GM11168 (cell line): ENCODE results near the gene NTM.

Experiments
- in situ Hi-C: fragments of 300-500 bp; cut with MboI; formaldehyde crosslinking; loops from one replicate; pipeline ENCODE4 v1.12.0; 2022; ENCODE audit warnings: low sequenced_read_pairs; ENCODE audit not compliant: unreplicated experiment

The NTM gene

DNA sequence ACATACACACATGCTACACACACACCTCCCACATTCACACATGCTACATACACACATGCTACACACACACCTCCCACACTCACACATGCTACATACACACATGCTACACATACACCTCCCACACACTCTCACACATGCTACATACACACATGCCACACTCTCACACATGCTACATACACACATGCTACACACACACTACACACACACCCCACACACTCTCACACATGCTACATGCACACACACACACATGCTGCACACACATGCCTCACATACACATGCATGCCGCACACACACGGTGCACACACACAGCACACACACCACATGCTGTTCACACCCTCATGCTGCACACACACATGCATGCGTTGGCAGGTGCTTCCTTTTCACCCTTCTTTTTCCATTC, 495.4 kb downstream of the NTM start:
- in situ Hi-C loops: loop anchor here (25.0 kb wide), 1 partner anchor 171 kb away; no protein-coding TSS in a partner anchor

DNA sequence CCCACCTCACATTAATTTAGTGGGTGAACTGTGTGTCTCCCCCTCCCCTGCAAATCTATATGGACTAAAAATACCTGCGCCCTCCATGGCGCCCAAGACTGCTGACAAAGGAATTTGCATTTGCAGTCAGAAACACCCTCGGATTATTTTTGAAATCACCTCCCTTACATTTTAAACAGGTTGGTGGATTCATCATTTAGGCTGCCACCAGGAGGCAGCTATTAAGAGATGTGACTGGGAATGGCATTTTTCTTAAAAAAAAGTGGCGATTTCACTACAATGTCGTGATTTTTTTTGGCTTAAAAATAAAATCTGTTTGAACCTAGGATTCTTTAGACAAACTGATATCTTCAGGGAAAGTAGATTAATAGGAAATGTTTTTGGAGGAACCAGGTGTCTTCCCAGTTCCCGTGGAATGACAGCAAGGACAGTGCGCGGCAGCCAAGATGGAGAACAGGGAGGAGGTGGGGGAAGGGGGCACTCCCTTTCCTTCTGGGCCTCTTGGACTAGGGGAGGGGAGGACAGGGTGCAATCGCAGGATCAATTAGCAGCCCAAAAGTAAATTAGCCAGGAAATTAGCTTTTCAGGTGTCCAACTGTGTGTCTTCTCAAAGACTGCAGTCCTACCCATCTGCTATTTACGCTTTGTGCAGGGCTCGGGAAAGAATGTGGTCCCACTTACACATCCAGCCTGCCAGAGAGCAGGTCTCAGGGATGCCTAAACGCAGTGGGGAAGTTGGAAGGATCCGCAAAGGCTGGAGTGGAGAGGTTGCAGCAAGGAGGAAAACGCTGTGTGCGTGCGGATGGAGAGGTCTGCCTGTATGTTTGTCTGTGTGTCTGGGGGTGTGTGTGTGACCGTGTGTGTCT, 496.4 kb downstream of the NTM start:
- in situ Hi-C loops: loop anchor here (25.0 kb wide), 1 partner anchor 171 kb away; no protein-coding TSS in a partner anchor

DNA sequence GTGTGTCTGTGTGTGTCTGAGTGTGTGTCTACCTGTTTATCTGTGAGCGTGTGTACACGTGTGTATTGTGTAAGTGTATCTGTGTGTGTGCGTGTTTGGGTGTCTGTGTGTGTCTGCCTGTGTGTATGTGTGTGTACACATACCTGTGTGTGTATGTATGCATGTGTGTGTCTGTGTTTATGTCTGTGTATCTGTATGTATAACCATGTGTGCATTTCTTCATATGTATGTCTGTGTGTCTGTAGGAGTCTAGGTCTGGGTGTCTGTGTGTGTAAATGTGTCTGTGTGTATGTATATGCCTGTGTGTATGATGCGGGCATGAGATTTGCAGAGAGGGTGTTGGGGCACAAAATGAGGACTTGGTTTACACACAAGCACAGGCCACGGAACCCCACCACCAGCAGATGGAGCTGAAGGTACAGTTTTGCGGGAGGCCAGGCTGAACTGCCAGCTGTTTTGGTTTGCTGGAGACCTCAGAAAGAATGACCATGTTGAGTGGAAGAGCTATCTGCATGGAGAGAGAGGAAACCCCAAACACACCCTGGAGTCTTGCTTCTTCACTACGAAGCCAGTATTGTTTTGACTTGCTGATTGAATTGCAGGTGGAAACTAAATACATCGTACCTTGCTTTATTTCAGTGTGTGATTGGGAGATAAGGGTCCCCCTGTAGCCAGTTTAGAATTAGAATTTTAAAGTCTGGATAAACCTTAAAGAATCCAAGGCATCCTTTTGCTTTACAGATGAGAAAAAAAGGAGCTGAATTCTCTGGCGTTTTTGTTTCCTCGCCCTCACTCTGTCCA, 497.2 kb downstream of the NTM start:
- in situ Hi-C loops: loop anchor here (25.0 kb wide), 1 partner anchor 170 kb away; no protein-coding TSS in a partner anchor

DNA sequence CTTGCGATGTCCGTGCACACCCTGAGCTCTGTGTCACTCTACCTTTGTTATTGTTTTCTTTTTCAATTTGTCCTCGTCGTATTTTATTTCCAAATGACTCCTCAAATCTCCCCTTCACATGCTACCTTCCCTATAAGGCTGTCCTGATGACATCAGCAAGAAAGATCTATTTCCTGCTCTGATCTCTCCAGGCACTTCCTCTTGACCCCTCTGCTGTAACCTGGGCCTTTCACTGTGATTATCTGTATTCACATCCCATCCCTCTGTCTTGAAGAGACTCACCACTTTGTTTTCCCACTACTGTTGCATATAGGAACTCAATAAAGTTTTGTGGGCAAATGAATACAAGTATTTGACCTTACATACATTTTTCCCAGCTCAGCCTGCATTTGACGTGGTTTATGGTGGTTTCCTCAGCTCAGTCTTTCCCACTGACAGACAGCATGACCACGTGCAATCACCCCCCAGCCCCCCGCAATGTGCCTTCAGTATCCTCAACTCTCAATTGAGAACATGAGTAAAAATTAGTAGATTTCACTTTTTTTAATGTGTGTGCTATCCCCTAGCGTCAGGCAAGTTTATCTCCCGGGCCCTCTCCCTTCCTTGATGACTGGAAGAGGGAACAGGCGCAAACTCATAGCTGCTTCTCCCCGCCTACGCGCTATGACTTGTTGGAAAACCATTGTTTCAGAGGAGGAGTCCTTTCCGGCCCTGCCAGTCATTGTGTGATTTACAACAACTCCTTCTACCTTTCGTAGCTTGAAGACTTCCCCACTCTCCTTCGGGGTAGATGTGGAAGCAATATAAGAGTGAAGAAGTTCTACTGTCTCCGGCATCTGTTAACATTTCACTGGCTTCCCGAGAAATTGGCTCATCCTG, 498.5 kb downstream of the NTM start:
- in situ Hi-C loops: loop anchor here (25.0 kb wide), 1 partner anchor 168 kb away; no protein-coding TSS in a partner anchor

DNA sequence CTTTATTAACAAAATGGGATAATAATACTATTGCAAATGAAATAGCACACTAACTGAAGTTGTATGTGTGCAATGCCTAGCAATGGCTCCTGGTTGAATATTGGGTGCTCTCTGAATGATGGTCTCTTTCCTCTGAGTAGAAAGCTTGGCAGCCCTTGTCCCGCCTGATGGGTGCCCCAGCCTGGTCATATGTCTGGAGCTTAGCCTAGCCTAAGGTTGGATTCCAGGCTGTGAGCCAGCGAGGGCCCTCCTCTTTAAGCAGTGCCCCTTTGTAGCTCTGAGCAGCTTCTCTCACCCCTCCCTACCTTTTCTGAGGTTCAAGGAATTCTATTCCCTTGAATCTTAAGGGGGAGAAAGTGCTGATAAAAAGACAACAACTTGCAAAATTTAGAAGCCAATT, 499.9 kb downstream of the NTM start:
- in situ Hi-C loops: loop anchor here (25.0 kb wide), 1 partner anchor 167 kb away; no protein-coding TSS in a partner anchor

DNA sequence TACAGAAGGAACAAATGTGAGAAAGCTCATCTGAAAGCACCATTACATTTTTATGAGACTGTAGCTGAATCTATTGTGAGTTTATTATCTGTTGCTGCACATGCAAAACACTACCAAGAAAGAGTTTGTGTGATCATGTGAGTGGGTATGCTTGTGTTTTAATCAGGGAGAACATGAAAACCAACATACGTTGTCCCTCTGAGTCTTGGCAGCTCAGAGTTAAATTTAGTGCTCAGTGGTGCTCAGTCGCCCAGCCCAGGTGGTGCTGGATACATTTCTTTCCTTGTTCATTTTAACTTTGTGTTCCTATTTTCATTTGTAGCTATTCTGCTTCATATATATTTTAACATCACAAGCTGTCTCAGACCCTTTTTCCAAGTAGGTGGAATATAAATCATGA, 500.6 kb downstream of the NTM start:
- in situ Hi-C loops: loop anchor here (25.0 kb wide), 1 partner anchor 166 kb away; no protein-coding TSS in a partner anchor

DNA sequence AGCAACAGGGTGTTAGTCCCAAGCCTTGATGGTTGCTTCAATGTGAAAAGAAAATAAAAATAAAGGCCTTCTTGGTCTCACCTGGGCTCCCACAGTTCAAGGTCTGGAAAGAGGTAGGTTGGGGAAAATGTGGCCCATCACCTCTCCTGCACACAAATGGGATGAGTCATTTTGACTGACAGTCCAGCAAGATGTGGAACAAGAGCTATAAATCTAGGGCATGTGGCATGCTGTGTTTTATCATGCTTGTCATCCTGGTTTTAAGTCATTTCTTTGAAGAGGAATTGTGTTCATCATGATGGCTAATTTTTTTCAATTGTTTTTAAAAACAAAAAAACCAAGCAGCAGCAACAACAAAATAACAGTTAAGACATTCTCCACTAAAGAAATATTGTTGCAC, 503.7 kb downstream of the NTM start:
- in situ Hi-C loops: loop anchor here (25.0 kb wide), 1 partner anchor 163 kb away; no protein-coding TSS in a partner anchor

DNA sequence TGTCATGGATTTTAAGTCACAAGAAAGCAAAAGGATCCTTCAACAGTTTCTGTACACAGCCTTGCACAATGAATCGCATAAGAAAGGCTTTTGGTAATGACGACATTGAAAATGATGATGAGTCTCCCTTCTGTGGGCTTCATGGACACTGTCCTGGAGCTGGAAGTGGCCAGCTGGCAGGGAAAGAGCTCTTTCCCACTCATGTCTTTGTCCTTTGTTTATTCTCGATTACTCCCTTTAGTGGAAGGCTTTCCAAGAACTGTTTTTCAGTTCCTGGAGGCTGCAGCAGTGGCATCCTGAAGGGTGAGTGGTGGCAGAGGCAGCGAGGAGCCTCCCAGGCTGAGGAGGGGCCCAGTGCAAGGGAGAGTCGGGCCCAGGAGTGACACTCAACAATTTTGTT, 505.2 kb downstream of the NTM start:
- in situ Hi-C loops: no loop called here

DNA sequence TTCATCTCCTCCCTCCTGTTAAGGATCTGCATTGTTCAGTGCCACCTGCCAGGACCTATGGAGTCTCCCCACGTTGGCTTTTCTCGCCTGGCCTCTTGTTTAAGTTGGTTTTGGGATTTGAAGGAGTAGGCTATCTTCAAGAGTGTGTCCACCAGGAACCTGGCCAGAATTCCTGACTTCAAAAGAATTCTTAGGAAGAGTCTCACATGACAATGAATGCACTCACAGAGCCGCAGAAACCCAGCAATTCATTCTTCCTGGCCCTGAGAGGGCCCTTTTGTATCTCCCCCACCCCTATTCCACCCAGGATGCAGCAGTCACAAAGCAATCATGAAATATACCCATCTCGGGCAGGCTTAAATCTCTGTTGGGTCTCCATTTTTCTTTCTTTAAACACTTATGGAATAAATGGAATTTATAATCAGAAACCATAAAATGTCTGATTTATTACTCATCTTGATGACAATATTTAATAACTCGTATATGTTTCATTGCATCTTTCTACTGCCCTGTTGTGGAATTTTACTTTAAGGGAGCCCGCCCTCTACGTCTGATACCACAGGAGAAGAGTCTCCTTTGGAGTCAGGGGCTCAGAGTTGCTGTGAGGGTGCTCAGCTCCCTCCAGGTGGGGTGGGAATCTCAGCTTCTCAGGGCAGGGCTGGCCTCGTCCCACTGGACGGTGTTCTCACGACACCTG, 507.0 kb downstream of the NTM start:
- in situ Hi-C loops: no loop called here

DNA sequence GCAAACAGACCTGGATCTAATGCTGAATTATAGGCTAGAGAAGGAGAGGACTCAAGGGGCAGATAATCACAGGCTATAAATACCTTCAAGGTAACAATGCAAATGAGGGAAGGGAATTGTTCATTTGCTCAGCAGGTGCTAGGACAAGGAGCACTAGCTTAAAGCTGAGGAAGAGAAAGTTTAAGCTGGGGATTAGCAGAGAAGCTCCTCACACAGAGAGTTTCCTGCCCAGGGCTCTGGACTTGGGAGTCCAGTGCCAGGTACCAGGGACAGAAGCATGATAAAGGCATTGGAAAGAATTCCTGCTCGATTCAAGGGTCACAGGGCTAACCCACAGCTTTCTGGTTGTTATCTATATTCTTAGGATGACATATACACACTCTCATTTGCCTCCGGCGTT, 509.9 kb downstream of the NTM start:
- in situ Hi-C loops: no loop called here

DNA sequence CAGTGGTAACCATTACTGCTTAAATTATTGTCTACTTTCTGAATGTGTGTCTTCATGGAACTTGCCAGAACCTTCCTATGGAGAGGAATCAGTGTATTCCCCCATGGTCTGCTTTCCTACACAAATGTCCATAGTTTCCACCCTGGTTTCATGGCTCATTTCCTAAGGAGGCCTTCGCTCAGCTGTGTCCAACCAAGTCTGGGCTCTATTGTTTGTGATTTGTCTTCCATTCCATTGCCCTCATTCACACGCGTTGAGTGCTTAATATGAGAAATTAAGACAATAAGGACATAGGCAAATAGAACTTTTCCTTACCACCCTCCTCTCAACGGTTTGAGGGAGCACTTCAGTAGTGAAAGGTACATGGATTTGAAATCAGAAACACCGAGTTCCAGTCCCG, 510.6 kb downstream of the NTM start:
- in situ Hi-C loops: no loop called here

DNA sequence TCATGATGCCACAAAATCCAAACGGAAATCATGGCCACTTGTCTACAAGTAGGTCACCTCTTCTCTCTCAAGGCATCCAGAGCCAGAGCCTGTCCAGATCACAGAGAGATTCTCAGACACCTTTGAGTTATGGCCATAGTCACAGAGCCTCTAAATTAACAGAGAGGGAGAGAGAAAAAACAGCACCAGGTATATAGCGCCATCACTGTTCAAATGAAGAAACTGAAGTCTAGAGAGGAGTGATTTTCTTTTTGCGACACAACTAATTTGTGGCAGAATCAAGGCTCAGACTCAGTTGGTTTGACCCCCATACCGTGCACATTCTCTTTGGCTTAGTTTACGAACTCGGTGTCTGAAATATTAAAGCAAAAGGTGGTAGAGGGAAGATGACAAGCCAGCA, 512.9 kb downstream of the NTM start:
- in situ Hi-C loops: no loop called here

DNA sequence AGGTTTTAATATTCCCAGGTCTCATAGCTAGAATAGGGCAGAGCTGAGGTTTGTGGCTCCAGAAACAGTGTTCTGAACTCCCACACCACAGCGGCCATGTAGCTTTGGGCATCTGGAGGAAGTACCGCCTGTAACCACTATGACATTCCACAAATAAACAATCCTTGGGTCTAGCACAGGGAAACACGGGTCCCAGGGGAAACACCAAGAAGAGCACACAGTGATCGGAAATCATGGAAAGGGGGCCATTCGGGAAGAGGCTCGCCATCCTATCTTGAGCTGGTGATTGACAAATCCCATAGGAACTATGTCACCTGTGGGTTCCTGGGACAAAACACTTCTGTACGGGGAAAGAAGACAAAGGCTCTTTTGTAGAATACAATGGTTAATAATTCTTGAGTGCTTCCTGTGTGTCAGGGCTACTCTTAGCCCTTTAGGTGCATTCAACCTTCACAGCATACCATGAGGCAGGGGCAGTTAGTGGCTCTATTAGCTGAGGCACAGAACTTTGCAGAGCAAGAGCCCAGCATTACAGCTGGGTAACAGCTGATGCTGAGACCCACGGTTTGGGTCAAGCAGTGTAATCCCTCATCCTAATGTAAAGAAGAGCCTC, 514.2 kb downstream of the NTM start:
- in situ Hi-C loops: no loop called here

DNA sequence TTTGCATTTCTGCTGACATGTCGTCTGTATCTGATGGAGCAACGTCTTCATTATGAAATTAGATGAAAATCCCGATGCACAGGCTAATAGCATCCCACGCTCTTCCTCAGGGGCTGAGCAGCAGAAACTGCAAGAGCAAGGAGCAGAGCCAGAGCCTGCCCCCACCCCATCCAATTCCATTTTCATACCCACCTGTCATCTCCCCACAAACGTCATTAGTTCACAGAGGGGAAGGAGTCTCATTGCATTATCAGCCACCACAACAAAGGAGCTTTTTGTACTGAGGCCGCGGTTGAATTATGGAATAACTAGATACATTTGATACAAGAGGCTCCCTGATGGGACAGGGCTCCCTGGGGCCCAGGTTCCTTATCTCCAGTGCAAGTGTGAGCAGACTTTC, 515.0 kb downstream of the NTM start:
- in situ Hi-C loops: no loop called here

DNA sequence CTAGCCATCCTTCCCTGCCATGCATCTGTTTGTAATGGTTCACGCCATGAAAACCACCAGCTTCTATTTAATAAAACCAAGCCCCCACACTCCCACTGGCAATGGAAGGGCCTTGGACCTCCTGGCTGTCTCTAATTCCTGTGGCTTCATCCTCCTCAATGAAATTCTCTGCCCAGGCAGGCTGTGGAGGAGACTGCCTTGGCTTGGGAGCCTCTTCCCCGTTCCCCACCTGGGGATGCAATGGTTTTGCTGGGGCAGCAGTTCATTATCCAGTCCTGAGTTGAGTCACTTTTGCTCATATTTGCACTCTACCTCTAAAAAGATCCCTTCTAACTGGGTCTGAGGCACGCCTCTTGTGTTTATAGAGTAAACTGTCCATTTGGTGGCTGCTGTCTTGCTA, 515.8 kb downstream of the NTM start:
- in situ Hi-C loops: no loop called here

DNA sequence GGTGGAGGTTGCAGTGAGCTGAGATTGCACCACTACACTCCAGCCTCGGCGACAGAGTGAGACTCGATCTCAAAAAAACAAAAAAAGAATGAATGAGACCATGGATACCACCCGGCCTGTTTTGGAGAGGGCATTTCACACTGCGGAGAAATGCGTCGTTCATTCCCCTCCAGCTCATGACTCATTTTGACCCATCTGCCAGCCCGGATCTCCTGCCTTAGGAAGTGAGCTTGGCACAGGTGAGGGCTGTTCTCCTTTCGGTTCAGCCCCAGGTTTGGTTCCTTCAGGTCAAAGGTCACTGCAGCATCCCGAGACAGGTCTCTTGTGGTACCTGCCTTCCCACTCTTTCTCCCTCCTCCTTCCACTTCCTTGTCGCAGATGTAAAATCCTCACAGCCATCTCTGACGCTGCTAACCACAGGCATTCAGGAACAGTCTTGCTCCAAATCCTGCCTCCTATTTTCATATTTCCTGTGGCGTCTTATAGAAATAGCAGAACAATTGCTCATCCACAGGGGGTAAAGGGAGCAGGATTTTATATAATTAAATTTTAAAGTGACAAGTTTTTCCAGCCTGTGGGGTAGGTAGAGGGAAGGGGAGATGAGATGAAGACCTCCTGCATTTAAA, 517.9 kb downstream of the NTM start:
- in situ Hi-C loops: no loop called here

DNA sequence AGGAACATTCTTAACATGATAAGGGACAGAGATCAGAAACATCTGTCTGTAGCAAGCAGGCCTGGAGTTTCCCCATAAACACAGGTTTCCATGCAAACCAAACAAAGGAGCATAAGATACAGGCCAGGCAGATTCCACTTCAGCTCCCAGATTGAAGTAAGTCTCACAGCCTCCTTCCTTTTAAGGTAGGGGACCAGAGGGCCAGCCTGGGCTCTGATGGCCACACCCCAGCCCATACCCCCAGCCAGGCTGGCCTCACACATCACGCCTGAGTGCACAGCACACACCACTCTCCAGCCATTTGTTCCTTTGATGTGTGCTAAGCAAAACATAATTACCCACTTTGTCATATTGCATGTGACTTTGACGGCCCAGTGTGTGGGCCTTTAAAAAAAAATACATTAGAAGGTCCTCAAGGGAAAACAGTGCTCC, 518.7 kb downstream of the NTM start:
- in situ Hi-C loops: no loop called here

DNA sequence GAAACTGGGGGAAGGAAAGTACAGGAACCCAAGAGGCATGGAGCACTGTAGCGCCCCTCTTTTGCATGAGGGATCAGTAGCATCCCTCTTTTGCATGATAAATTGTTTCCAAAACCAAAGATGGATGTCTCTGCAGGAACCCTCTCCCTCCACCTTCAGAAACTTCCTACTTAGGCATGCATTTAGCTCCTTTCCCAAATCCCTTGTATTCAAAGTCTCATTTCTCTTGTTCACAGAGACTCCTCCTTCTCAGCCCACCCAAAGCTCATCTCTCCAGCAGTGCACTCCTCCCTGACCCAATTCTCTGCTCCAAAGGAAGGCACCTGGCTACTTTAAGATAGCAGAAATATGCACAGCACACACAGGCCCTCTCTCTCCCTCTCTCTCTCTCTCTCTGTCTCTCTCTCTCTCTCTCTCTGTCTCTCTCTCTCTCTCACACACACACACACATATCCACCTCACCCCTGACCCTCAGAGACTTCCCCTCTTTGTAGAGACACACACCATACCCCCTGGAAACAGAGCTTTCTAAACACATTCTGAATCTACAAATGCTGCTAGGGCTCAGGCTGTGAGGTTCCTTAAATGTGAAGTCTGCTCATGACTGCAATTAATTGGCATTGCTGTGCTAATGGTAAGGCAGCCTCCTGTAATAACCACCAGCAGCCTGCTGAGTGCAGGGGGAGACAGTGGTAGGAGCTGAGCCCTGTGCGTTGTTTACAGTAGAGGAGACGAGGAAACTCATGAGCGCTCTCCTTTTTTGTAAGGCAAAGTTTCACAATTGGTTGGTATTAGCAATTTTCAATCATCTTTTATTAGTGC, 519.6 kb downstream of the NTM start:
- in situ Hi-C loops: no loop called here
